ENCODE measurements around the gene PRDX2. TPM values are rescaled to one million over a fixed set of nuclear protein-coding genes. Genes with fewer than 3 reads are reported as not detected.
"Not testable (repeated sequence)": the region's sequence is repeated elsewhere in the genome, so short reads cannot be mapped to it uniquely, and the experiment has no call there.

Gene PRDX2
- polyA plus RNA-seq, 4 donors = 242 to 339 (median 290) TPM

- no peak for DNase-seq (ENCODE audit: low read depth in 4 of 4, low spot score in 3 of 4)
Measured at GRCh38 chr19:12828494-12828893, 26.9 kb upstream of the PRDX2 start.

- no peak for DNase-seq (ENCODE audit: low read depth in 4 of 4, low spot score in 3 of 4)
Measured at GRCh38 chr19:12825254-12826131, 23.9 kb upstream of the PRDX2 start.

GRCh38 chr19:12821761-12822160 lies 20.2 kb upstream of the PRDX2 start:
- DNase-seq (ENCODE audit: low read depth in 4 of 4, low spot score in 3 of 4) = no peak

- DNase-seq (ENCODE audit: low read depth in 4 of 4, low spot score in 3 of 4) = not testable (repeated sequence)
Measured at GRCh38 chr19:12817810-12818209, 16.2 kb upstream of the PRDX2 start.

GRCh38 chr19:12817188-12817587 lies 15.6 kb upstream of the PRDX2 start:
- not testable (repeated sequence) for DNase-seq (ENCODE audit: low read depth in 4 of 4, low spot score in 3 of 4)

GRCh38 chr19:12815088-12815487 lies 13.5 kb upstream of the PRDX2 start:
- DNase-seq (ENCODE audit: low read depth in 4 of 4, low spot score in 3 of 4) = no peak

- DNase-seq (ENCODE audit: low read depth in 4 of 4, low spot score in 3 of 4) = no peak
Measured at GRCh38 chr19:12806242-12807081, 4.9 kb upstream of the PRDX2 start, which contains the start of gene RNASEH2A. Gene RNASEH2A (plus strand): TSS chr19:12806584. CDS start chr19:12806674, 90 bp downstream.

GRCh38 chr19:12804051-12804450 lies 2.5 kb upstream of the PRDX2 start:
- DNase-seq (ENCODE audit: low read depth in 4 of 4, low spot score in 3 of 4) = no peak

- no peak for DNase-seq (ENCODE audit: low read depth in 4 of 4, low spot score in 3 of 4)
Measured at GRCh38 chr19:12802267-12803106, 887 bp upstream of the PRDX2 start.

GRCh38 chr19:12800923-12801465 lies 606 bp downstream of the PRDX2 start:
- no peak for DNase-seq (ENCODE audit: low read depth in 4 of 4, low spot score in 3 of 4)

GRCh38 chr19:12800466-12800770 lies 1.2 kb downstream of the PRDX2 start:
- DNase-seq (ENCODE audit: low read depth in 4 of 4, low spot score in 3 of 4) = no peak

- no peak for DNase-seq (ENCODE audit: low read depth in 4 of 4, low spot score in 3 of 4)
Measured at GRCh38 chr19:12799742-12800465, 1.7 kb downstream of the PRDX2 start.

- DNase-seq (ENCODE audit: low read depth in 4 of 4, low spot score in 3 of 4) = not testable (repeated sequence)
Measured at GRCh38 chr19:12797607-12798006, 4.0 kb downstream of the PRDX2 start.

- no peak for DNase-seq (ENCODE audit: low read depth in 4 of 4, low spot score in 3 of 4)
Measured at GRCh38 chr19:12797141-12797587, 4.4 kb downstream of the PRDX2 start.

- no peak for DNase-seq (ENCODE audit: low read depth in 4 of 4, low spot score in 3 of 4)
Measured at GRCh38 chr19:12796146-12797071, 5.2 kb downstream of the PRDX2 start.

- no peak for DNase-seq (ENCODE audit: low read depth in 4 of 4, low spot score in 3 of 4)
Measured at GRCh38 chr19:12794971-12795381, 6.6 kb downstream of the PRDX2 start.

GRCh38 chr19:12794196-12794941 lies 7.2 kb downstream of the PRDX2 start:
- DNase-seq (ENCODE audit: low read depth in 4 of 4, low spot score in 3 of 4) = no peak

Data from left renal pelvis (tissue), 4 donors.